ENCODE results near the gene TEKT2.

The TEKT2 gene

DNA sequence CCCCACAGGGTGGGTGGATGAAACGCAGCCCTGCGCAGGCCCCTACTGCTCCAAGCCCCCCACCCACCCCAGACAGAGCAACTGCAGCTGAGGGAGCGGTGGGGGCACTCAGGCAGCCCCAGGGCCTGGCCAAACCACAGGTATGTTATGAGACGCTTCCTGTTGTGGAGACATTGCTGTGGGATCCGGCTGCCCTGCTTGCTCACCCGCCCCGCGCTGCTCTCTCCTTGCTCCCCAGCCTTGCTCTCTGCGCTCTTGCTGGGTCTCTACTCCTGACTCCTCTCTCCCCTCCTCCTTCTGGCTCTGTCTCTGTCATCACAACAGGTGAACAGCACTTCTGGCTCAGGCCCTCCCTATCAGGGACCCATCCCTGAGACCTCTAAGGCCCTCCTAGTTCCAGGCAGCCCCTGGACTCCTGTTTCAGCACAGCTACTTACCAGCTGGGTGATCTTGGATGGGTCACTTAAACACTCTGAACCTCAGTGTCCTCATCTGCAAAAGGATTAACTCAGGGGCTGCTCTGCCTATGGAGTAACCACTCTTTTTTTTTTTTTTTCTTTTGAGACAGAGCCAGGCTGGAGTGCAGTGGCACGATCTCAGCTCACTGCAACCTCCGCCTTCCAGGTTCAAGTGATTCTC is 25.3 kb downstream of the TEKT2 start:
- no peak for DNase-seq

DNA sequence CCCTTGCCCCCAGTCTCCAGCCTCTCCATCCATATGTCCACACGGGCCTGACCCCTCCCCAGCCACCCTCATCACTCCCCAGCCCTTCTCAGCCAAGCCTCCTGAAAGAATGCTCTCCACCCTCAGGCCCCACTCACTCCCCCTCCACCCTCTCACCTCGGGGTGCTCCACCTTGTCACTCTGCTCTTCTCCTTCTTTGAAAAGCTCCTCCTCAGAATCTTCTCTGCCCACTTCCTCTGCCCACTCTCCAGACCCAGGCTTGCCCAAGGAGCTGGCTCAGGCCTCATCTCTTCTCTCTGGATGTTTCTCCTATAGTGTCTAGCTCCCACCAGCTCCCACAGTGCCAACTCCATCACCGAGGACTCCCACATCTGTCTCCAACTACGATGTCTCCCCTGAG is 27.3 kb downstream of the TEKT2 start:
- no peak for DNase-seq

DNA sequence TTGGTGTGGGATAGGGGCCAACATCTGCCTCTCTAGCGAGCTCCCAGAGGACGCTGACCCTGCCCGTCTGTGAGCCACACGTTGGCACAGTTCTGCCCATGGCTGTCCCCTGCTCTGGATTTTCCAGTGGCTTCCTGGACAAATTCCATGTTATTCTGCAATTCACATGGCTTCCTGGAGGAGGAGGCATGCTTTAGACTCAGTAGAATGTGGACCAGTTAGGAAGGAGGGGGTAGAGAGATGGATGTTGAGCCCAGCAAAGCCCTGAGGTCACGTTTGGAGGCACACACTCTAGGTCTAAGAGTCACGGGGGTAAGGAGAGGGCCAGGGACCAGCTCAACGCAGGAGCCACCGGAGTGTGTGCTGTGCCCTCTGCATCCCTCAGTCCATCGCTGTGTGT is 28.9 kb downstream of the TEKT2 start:
- DNase-seq = no peak

DNA sequence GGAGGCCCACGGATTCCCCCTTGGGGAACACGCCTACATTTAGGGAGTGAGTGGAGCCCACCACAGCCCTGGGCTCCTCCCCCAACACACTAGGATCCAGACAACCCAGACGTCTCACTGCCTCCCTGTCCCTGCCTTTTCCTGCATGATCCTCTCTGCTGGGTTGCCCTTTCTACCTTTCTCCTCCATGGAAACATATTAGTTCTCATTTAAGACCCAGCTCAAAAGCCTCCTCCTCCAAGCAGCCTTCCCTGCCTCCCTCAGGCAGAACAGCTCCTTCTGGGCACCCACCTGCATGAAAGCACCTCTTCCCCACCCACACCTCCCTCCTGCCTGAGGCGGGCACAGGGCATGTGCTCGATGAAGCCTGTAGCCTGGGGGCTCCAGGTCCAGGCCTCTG is 30.5 kb downstream of the TEKT2 start:
- no peak for DNase-seq

DNA sequence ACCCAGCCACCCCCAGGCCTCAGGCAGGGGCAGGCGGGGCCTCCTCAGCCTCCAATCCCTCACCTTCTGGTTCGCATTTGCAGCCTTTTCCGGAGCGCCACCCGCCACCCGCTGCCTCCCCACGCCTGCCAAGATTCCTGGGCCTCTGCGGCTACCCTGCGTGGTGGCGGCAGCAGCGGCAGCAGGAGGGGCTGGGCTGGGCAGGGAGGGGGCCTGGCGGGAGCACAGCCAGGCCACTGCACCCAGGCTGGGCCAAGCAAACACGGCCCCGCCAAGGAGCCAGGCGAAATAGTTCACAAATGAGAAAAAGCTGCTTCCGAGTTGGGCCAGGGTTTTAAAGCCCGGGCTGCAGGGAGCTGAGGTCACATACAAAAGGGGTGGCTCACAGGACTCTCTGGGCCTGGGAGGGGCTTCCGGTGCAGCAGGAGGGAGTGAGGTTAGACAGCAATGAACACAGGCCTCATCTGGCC is 31.3 kb downstream of the TEKT2 start:
- DNase-seq = no peak

DNA sequence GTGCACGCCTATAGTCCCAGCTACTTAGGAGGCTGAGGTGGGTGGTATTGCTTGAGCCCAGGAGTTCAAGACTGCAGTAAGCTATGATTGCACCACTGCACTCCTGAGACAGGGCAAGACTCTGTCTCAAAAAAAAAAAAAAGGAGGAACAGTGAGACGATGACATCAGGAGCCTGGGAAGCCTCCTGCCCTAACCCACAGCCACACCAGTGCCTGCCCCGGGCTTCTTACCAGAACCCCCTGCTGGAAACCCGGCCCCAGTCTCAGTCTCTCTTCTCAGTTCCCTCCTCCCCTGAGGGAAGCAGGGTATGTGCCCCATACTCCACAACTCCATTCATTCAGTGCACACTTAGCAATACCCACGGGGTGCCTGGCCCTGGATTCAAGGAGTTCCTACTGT is 32.0 kb downstream of the TEKT2 start:
- DNase-seq = no peak

DNA sequence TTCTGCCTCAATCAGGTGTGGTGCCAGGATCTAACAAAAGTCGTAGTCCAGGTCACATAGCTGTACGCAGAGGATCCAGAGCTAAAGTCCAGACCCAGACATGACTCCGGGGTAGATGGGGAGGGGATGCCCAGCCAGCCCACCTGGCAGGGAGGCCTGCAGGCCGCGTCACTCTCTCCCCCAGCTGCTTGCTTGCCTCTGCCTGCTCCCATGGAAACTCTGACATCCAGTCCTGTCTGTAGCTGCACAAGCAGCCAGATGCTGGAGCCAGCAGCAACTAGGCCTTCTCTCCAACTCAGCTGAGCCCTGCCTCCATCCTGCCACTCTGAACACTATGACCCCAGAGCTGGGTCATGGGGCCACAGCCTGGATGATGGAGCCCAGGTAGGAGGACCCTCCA is 33.0 kb downstream of the TEKT2 start:
- DNase-seq = no peak

DNA sequence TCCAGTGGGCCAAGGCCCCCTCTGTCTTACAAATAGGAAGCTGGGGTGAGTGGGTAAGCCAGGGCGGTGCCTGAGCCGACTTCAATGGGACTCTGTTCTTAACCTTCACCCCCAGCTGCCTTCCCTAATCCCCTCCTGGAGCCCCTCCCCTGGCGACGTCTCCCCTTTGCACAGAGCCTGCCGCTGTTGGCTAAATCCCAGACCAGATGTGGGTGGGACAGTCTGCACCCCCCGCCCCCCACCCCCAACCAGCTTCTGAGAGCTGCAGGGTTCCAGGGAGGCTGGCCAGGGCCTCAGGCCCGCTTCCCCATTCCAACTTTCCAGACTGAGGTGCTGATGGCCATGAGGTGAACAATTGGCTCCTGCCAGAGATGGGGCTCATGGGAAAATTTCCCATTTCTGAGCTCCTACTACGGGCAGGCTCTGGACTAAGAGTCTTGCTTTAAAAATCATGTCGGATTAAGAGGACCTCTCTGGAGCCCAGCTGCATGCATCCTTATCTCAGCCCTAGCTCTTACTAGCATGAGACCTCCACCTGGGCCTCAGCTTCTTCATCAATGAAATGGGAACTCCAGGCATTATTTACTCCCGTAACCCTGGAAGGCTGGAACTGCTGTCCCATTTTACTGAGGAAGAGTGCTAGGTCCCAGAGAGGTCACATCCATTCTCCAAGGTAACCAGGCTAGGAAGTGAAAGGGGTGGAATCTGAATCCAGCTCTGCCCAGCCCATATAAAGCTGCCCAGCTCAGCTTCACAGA is 34.7 kb downstream of the TEKT2 start:
- no peak for DNase-seq

DNA sequence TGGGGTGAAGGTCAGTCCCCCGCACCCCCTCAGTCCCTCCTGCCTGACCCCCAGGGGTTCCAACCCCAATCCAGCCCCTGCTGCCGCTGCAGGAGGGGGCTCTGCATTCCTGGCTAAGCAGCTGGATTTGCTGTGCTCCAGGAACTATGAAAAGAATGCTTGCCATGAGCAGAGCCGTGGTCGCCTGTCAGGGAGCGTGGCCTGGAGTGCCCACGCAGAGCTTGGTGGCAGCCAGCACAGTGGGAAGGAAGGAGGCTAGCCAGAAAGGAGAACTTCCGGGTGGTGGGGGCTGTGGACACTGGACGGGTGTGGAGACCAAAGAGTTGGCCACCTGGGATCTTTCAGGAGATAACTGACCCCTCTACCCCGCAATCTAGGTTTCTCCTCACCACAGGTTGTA is 35.6 kb downstream of the TEKT2 start:
- DNase-seq = no peak

DNA sequence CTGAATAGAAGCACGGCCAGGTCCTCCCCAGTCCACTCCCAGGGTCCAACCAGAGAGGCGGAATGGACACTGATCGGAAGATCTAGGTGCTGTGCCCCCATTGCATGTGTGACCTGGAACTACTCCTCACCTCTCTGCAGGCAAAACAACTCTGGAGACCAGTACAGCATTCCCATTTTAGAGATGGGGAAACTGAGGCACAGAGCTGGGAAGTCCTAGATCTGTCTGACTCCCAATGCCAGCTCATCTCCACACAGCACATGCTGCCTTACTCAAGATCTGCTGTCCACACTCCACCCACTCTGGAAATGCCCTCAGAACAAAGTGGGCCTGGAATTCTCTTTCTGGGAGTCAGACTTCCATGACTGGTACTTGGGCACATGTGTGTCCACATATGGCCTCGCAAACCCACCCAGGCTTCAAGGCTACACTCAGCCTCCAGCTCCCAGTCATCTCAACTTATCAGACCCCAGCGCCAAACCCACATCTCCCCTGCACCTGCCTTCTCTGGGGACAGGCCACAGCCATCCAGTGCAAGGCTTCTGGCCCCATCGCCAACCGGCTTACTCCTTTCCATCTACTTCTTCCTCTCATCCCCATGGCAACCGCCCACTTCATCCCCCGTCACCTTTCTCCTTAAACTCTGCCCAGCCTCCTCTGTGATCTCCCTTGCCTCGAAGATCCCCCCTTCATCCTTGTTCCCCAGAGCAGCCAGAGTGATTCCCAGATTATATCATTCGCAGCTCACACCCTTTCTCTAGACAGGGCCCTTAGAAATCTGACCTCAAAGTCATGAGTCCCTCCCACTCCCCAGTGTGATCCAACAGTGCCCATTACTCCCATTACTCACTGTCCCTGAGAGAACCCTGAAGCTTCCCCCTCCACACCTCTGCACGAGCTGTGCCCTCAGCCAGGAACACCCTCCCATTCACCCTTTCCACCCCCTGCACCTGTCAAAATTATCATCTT is 38.5 kb downstream of the TEKT2 start:
- DNase-seq = no peak

DNA sequence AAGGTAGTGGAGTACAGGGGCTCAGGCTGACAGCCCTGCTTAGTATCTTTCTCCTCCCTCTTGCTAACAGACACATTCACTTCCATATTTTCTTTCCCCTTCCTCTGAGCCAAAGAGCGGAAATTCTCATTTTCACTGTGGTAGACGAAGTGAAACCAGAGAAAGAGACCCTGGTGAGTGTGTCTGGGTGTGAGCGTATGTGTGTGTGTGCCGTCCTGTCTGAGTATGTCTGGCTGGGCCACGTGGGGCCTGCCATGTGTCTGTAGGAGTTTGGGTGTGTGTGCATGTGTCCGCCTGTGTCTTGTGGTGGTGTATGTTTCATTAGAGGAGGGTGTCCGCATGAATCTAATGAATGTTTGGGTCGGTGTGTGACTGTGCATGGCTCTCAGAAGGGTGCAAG is 39.5 kb downstream of the TEKT2 start:
- no peak for DNase-seq

DNA sequence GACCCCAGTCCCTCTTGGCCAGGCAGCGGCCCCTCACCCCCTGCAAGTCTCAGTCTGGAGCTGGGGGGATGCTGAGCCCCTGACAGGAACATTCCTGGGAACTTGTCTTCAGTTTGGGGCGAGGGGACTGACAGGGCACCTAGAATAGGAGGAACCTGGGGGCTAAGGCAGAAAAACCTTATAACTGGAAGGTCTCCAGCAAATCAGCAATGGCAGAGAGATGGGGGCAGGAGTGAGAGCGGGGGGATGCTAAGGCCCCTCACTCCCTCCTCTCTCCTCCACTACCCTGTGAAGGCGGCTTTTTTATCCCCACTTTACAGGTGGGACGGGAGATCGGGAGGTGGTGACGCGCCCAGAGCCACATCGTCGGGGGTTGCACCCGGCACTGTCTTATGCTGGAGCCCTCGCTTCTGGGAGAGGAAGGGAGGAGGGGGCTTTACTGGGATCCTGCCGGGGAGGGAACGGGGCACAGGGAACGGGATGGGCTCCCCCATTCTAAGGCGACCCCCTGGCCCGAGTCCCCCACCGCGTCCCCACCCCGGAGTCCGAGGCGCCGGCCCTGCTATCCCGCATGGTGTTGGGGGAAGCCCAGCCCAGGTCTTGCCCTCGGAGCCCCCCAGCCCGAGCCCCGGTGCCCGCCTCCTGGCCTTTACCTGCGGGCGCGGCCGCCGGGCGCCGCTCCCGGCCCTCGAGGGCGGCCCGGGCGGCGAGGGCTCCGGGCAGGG is 40.7 kb downstream of the TEKT2 start:
- DNase-seq = no peak

DNA sequence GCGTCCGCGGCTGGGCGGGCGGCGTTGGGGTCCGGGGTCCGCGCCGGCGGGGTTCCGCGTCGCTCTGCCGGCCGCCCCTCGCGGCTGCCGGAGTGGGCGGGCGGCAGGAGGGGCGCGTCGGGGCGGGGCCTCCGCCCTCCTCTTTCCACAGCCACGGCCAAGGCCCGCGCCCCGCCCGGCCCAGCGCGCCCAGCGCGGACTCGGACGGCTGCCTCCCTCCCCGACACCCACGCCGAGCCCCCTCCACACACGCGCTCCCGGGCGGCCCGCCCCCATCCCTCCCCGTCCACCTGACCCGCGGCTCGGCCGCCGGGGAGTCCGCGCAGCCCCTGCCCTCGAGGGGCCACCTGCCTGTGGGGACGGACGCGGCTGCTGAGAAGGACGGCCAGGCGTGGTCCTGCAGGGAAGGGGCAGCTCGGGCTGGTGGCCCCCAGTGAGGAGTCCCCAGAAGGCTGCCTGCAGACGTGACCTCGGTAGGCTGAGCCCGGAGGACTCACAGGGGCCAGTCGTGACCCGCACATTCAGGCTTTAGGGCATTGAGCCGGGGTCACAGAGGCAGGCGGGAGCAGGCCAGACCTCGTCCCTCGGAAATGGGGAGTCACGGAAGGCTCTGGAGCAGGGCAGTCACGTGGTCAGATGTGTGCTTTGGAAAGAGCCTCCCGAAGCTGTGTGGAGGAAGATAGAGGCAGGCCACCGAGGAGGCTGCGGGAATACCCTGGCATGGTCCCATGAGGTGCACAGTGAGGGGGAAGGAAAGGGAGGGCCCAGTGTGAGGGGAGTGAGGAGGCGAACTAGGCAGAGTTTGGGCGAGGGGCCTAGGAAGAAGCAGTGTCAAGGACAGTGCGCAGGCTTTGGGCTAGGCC is 41.5 kb downstream of the TEKT2 start, which contains the start of gene COL8A2:
TSS of gene COL8A2 (minus strand) at position 94 of the 863 bp plus-strand sequence. CDS start 24,980 bp downstream, outside the sequence.
- no peak for DNase-seq

DNA sequence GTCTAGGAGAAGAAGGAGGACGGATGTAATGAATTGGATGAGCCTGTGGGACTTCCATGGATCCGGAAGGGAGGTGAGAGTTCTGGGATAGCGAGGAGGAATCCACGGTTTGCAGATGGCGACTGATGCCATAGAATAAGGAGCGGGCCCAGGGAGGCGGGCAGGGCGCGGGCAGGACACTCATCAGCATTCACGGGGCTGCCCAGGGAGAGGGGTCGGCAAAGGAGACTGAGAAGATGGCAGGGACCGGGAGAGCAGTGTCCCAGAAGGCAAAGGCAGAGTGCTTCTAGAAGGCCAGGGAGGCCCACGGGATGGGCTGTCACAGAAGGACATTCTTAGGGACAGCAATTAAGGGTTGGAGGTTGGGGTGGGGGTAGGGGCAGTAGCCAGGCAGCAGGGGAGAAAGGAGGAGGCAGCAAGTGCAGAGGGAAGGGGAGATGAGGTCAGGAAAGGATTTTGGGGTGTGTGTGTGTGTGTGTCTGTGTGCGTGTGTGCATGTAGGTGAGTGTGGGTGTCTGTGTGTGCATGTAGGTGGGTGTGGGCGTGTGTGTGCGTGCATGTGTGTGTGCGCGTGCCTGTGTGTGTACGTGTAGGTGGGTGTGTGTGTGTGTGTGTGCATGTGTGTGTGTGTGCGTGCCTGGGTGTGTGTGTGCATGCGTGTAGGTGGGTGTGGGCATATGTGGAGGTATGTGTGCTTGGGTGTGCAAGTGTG is 42.3 kb downstream of the TEKT2 start:
- DNase-seq = no peak

DNA sequence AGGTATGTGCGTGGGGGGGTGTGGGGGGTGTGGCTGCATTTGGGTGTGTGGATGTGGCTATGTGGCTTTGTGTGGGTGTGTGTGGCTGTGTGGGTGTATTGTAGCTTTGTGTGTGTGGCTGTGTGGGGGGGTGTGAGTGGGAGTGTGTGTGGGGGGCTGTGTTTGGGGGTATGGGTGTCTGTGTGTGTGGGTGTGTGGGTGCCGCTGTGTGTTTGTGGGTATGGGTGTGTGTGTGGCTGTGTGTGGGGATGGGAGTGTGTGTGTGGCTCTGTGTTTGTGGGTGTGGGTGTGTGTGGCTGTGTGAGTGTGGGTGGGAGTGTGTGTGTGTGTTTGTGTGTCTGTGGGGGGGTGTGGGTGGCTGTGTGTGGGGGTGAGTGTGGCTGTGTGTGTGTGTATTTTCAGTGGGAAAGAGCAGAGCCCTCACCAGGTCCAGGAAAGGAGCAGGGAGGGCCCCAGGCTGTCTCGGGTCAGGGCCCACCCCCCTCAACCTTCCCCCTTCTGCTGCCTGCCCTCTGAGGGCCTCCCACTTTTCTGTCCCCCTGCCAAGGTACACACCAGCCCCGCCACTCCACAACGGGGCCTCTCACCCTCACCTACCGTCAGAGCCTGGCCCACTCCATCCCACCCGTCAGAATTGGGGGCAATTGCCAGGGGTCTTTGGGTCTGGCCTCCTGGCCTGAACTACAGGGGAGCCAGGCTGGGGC is 43.1 kb downstream of the TEKT2 start:
- DNase-seq = no peak

DNA sequence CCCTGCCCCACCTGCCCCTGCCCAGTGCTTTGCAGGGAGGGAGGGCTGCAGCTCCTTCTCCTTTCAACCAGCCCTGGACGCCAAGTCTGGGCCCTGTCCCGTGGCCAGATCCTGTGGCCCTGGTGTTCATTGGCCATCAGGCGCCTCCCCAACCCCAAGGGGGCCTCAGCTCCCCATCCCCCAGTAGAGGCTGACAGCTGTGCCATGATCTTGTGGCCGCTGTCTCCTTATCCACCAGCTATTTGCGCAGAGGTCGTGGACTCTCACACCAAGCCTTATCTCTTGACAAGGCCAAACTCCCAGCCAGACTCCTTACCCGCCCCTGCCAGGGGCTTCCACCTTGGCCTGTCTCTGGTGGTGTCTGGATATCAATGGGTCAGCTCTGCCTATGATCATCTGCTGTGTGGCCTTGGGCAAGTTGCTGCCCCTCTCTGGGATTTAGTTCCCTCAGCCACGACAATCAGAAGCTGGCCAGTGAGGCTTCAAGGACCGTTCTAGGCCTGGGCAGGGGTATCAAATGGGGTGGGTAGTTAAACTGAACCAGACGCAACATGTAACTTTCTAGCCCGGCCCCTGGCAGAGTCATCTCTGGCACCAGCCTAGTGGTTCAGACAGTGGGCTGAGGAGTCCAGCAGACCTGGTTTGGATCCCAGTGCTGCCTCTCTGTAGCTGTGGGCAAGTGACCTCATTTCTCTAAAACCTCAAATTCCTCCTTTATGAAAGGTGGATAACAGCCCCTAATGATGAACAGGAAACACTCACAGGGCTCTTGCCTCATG is 44.4 kb downstream of the TEKT2 start:
- DNase-seq = no peak

DNA sequence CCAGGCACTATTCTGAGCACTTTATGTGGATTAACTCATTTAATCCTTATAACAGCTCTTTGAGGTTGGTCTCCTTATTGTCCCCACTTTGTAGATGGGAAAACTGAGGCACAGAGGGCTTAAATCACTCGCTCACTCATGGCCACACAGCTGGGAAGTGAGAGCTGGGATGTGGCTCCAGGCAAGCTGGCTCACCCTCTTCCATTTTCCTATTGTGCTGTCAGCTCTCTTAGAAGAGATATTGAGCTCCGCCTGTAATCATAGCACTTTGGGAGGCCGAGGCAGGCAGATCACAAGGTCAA is 45.0 kb downstream of the TEKT2 start:
- no peak for DNase-seq

DNA sequence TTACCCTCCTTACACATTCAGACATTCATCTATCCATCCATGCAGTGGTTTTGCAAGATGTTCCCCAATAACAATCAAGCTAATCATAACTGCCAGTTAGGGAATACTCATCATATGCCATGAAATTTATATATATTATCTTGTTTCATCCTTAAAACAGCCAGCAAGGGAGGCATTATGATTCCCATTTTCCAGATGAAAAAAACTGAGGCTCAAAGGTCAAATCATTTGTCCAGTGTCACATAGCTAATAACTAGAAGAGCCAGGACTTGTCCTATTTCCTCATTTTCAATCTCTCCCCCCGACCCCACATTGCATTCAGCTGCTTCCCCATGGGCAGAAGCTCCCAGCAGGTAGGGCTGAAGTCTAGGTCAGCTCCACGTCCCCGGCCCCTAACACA is 48.1 kb downstream of the TEKT2 start:
- no peak for DNase-seq

DNA sequence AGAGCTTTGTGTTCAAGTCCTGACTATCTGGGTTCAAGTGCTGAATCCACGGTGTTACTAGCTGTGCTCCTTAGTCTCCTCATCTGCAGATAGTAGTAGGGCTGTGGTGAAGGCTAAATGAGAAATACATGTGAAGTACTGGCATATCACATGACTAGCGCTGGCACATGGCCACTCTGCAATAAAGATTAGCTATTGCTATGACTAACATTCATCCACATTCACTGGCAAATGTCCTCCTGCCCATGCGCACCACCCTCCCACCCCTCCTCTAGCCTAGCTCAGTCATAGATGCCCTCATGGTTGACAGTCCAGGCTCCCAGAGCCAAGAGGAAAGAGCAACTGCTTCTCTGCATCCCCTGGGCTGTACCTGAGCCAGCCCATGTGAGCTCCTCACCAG is 49.6 kb downstream of the TEKT2 start:
- DNase-seq = no peak

DNA sequence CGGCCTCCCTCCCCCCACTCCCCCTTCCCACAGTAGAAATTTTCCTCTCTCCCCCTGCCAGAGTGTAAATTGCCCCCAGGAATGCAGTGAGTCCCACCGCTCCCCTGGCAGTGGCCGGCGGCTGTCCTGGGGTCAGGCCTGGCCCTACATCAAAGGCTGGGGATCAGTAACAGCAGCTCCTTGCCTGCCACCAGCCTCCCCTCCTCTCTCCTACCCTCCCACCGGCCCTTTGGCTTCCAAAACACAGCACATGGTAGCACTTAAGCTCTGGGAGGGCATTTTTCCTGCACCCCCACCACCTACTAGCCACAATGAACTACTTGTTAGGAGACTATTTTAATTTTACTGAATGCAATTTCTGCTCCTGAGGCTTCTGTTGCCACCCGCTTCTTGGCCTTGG is 50.1 kb downstream of the TEKT2 start:
- no peak for DNase-seq

All from activated CD4-positive, alpha-beta T cell treated with anti-CD3 and anti-CD28 coated beads for 1 hour (primary cell).